A673 (cell line): Measurements from ENCODE around the gene CUEDC2.

Source experiments
- EZH2 ChIP-seq: fragments of 200-600 bp; sonication (generic); IDR thresholded peaks from 2 replicates; pipeline ENCODE4 v1.6.1; 2017; ENCODE audit warnings: borderline replicate concordance, low read depth, mild to moderate bottlenecking, mixed read lengths, antibody characterized with exemption, low read length; ENCODE audit not compliant: poor library complexity, severe bottlenecking
- TF ChIP-seq, protein P1 (sequence below): fragments of 300-800, 200-600 bp; sonication (generic); conservative IDR thresholded peaks from 2 replicates; pipeline ENCODE4 v1.5.1; 2017; ENCODE audit warnings: low read depth, mild to moderate bottlenecking, antibody characterized with exemption, low read length, moderate library complexity, mixed read lengths

GRCh38 chr10:102419269-102420180 lies 12.8 kb downstream of the CUEDC2 start:
- TF ChIP-seq, protein P1, sequence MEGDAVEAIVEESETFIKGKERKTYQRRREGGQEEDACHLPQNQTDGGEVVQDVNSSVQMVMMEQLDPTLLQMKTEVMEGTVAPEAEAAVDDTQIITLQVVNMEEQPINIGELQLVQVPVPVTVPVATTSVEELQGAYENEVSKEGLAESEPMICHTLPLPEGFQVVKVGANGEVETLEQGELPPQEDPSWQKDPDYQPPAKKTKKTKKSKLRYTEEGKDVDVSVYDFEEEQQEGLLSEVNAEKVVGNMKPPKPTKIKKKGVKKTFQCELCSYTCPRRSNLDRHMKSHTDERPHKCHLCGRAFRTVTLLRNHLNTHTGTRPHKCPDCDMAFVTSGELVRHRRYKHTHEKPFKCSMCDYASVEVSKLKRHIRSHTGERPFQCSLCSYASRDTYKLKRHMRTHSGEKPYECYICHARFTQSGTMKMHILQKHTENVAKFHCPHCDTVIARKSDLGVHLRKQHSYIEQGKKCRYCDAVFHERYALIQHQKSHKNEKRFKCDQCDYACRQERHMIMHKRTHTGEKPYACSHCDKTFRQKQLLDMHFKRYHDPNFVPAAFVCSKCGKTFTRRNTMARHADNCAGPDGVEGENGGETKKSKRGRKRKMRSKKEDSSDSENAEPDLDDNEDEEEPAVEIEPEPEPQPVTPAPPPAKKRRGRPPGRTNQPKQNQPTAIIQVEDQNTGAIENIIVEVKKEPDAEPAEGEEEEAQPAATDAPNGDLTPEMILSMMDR: no peak
- TF ChIP-seq EZH2: no peak
